WTC11 (cell line): ENCODE results near the gene KCTD4.

Source experiments
- ATF1 ChIP-seq: sonication (generic); formaldehyde crosslinking; IDR thresholded peaks from 2 replicates; pipeline ENCODE4 v1.8.1; 2023; ENCODE audit warnings: mild to moderate bottlenecking, moderate library complexity, missing genetic modification reagents
- ATF2 ChIP-seq: sonication (generic); formaldehyde crosslinking; IDR thresholded peaks from 2 replicates; pipeline ENCODE4 v1.8.1; 2022; ENCODE audit warnings: low read depth, missing genetic modification reagents, borderline replicate concordance
- ZNF138 ChIP-seq: sonication (generic); formaldehyde crosslinking; conservative IDR thresholded peaks from 2 replicates; pipeline ENCODE4 v1.8.1; 2022; ENCODE audit warnings: mild to moderate bottlenecking, moderate library complexity, missing genetic modification reagents
- TF ChIP-seq, protein P1 (sequence below): fragments of 200-600 bp; IDR thresholded peaks from 2 replicates; pipeline ENCODE4 v1.8.0; 2022; ENCODE audit warnings: antibody characterized with exemption
- TF ChIP-seq, protein P2 (sequence below): sonication (generic); formaldehyde crosslinking; conservative IDR thresholded peaks from 2 replicates; pipeline ENCODE4 v1.8.1; 2023; ENCODE audit warnings: mild to moderate bottlenecking, low read depth, missing genetic modification reagents, moderate library complexity

DNA sequence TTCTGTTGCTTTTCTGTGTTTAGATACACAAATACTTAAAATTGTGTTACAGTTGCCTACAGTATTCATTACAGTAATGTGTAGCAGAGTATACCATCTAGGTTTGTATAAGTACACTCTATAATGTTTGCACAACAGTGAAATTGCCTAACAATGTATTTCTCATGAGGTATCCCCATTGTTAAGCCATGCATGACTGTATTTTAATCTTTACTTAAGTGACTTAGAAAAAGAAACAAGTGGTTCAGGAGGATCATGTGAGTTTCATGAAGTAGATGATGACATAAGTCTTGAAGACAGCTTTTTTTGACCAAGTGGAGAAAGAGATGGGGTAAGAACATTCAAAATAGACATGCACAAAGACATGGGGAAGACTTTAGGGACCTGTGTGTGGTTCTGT is 8.4 kb upstream of the KCTD4 start:
- TF ChIP-seq, protein P1, sequence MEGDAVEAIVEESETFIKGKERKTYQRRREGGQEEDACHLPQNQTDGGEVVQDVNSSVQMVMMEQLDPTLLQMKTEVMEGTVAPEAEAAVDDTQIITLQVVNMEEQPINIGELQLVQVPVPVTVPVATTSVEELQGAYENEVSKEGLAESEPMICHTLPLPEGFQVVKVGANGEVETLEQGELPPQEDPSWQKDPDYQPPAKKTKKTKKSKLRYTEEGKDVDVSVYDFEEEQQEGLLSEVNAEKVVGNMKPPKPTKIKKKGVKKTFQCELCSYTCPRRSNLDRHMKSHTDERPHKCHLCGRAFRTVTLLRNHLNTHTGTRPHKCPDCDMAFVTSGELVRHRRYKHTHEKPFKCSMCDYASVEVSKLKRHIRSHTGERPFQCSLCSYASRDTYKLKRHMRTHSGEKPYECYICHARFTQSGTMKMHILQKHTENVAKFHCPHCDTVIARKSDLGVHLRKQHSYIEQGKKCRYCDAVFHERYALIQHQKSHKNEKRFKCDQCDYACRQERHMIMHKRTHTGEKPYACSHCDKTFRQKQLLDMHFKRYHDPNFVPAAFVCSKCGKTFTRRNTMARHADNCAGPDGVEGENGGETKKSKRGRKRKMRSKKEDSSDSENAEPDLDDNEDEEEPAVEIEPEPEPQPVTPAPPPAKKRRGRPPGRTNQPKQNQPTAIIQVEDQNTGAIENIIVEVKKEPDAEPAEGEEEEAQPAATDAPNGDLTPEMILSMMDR: no peak
- TF ChIP-seq ATF2 (CRISPR knock-in tag) (no peak), ATF1 (CRISPR knock-in tag) (no peak), ZNF138 (CRISPR knock-in tag) (no peak)
- TF ChIP-seq, protein P2, sequence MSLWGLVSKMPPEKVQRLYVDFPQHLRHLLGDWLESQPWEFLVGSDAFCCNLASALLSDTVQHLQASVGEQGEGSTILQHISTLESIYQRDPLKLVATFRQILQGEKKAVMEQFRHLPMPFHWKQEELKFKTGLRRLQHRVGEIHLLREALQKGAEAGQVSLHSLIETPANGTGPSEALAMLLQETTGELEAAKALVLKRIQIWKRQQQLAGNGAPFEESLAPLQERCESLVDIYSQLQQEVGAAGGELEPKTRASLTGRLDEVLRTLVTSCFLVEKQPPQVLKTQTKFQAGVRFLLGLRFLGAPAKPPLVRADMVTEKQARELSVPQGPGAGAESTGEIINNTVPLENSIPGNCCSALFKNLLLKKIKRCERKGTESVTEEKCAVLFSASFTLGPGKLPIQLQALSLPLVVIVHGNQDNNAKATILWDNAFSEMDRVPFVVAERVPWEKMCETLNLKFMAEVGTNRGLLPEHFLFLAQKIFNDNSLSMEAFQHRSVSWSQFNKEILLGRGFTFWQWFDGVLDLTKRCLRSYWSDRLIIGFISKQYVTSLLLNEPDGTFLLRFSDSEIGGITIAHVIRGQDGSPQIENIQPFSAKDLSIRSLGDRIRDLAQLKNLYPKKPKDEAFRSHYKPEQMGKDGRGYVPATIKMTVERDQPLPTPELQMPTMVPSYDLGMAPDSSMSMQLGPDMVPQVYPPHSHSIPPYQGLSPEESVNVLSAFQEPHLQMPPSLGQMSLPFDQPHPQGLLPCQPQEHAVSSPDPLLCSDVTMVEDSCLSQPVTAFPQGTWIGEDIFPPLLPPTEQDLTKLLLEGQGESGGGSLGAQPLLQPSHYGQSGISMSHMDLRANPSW (CRISPR knock-in tag): no peak
